ENCODE results near the gene KCNB1. TPM values are rescaled to one million over a fixed set of nuclear protein-coding genes. Genes with fewer than 3 reads are reported as not detected.

Gene KCNB1
- total RNA-seq, 4 donors from 2014 or later = 0.29 to 32.5 (median 7.0) TPM

- no peak for TF ChIP-seq POLR2A (IDR thresholded peaks at IDR 0.05)
- no peak for TF ChIP-seq CTCF (IDR thresholded peaks at IDR 0.05)
- Histone ChIP-seq H3K4me3 (no peak overlapping the region), H3K4me1 (no peaks in the 10 kb centered on the region), H3K27ac (no peak overlapping the region), H3K27me3 (no peaks in the 10 kb centered on the region), H3K36me3 (no peaks in the 10 kb centered on the region), H3K9me3 (no peaks in the 10 kb centered on the region)
- intact Hi-C loops (cut with DNase I; ENCODE audit: low total_unique reads) = no loop called here
- no peak for DNase-seq
Observed at GRCh38 chr20:49475292-49476015, 7.0 kb downstream of the KCNB1 start.

GRCh38 chr20:49471397-49471796 is 11.1 kb downstream of the KCNB1 start:
- DNase-seq = no peak
- Histone ChIP-seq H3K27ac (no peak overlapping the region), H3K36me3 (no peaks in the 10 kb centered on the region), H3K4me1 (no peaks in the 10 kb centered on the region), H3K27me3 (no peaks in the 10 kb centered on the region), H3K4me3 (no peak overlapping the region), H3K9me3 (no peaks in the 10 kb centered on the region)
- TF ChIP-seq CTCF (IDR thresholded peaks at IDR 0.05) (no peak), POLR2A (IDR thresholded peaks at IDR 0.05) (no peak)
- intact Hi-C loops (cut with DNase I; ENCODE audit: low total_unique reads) = no loop called here

- H3K4me1 ChIP-seq = no peaks in the 10 kb centered on the region
- H3K27ac ChIP-seq = no peak overlapping the region
- DNase-seq = no peak
- no peaks in the 10 kb centered on the region for H3K36me3 ChIP-seq
- no peaks in the 10 kb centered on the region for H3K27me3 ChIP-seq
- no peak overlapping the region for H3K4me3 ChIP-seq
- intact Hi-C loops (cut with DNase I; ENCODE audit: low total_unique reads) = no loop called here
- H3K9me3 ChIP-seq = no peaks in the 10 kb centered on the region
- no peak for TF ChIP-seq POLR2A (IDR thresholded peaks at IDR 0.05)
- no peak for TF ChIP-seq CTCF (IDR thresholded peaks at IDR 0.05)
Observed at GRCh38 chr20:49470922-49471321, 11.5 kb downstream of the KCNB1 start.

- no peak for DNase-seq
- TF ChIP-seq POLR2A (IDR thresholded peaks at IDR 0.05) (no peak), CTCF (IDR thresholded peaks at IDR 0.05) (no peak)
- Histone ChIP-seq H3K4me3 (no peak overlapping the region), H3K27me3 (no peaks in the 10 kb centered on the region), H3K36me3 (no peaks in the 10 kb centered on the region), H3K27ac (no peak overlapping the region), H3K4me1 (no peaks in the 10 kb centered on the region), H3K9me3 (no peaks in the 10 kb centered on the region)
- intact Hi-C loops (cut with DNase I; ENCODE audit: low total_unique reads) = no loop called here
Observed at GRCh38 chr20:49469060-49469459, 13.4 kb downstream of the KCNB1 start.

GRCh38 chr20:49468412-49468811 is 14.1 kb downstream of the KCNB1 start:
- Histone ChIP-seq H3K4me1 (no peaks in the 10 kb centered on the region), H3K36me3 (no peaks in the 10 kb centered on the region), H3K27me3 (no peaks in the 10 kb centered on the region), H3K27ac (no peak overlapping the region), H3K9me3 (no peaks in the 10 kb centered on the region), H3K4me3 (no peak overlapping the region)
- intact Hi-C loops (cut with DNase I; ENCODE audit: low total_unique reads) = no loop called here
- TF ChIP-seq CTCF (IDR thresholded peaks at IDR 0.05) = no peak
- TF ChIP-seq POLR2A (IDR thresholded peaks at IDR 0.05) = no peak
- no peak for DNase-seq

All from uterus (tissue), 4 donors.